K562 (cell line): ENCODE measurements around the gene RCOR1. TPM values are rescaled to one million over a fixed set of nuclear protein-coding genes. Genes with fewer than 3 reads are reported as not detected.

Experiments
- ATAC-seq: fragments of 200-7000 bp; cut with Tn5 transposase; 3 replicates; pipeline ENCODE4 v1.9.1; 2020; ENCODE audit warnings: moderate library complexity
- BruUV-seq: library from RNA; stranded (reverse); fragments of 400-500 nt; replicated peaks from 2 replicates; lab custom pipeline; 2021; lab: Mats Ljungman, UMichigan
- CTCF ChIA-PET: fragments of 300-600 bp; formaldehyde crosslinking; extraction: SDS; loops from one replicate; lab custom pipeline; 2021; ENCODE audit warnings: low intra/inter-chr PET ratio; lab: Yijun Ruan, JAX
- POLR2A ChIA-PET: fragments of 300-600, 350-650 bp; sonication (Branson Sonifier 250); formaldehyde crosslinking; extraction: SDS; loops from one replicate; lab custom pipeline; 2021; ENCODE audit warnings: antibody characterized with exemption, inconsistent platforms; lab: Yijun Ruan, JAX
- DNase-seq, 4 experiments: peaks; one replicate each; pipeline versions ENCODE4 v3.0.0 to v3.0.0-alpha.2; 2011 to 2018; ENCODE audit warnings: low spot score in 3 of 4, mixed read lengths in 3 of 4; ENCODE audit errors: extremely low read depth in 1 of 4
- FAIRE-seq: peaks from 2 replicates; lab custom pipeline; 2011; peaks lifted over from hg19 to GRCh38; lab: Jason Lieb, UNC
- H2AFZ ChIP-seq: 2 replicates; pipeline ENCODE4 v1.6.0; 2011; ENCODE audit warnings: low read depth, low read length, control low read depth, inconsistent platforms
- H3K27ac ChIP-seq: fragments of 200-600 bp; 3 replicates; pipeline ENCODE4 v1.8.0; 2011; ENCODE audit warnings: low read depth, mild to moderate bottlenecking, control low read depth, inconsistent platforms, low read length, moderate library complexity, mixed read lengths; ENCODE audit errors: extremely low read depth
- H3K27me3 ChIP-seq, 2 experiments: fragments of 300-600 bp in 1 of 2; 2 replicates in 1 of 2; 3 replicates in 1 of 2; pipeline versions ENCODE4 v1.6.0 to v1.8.0; 2011; ENCODE audit warnings: inconsistent platforms in 2 of 2, low read length in 2 of 2, mild to moderate bottlenecking in 1 of 2, mixed read lengths in 1 of 2, moderate library complexity in 1 of 2; ENCODE audit not compliant: control insufficient read depth in 2 of 2, insufficient read depth in 2 of 2
- H3K36me3 ChIP-seq: fragments of 300-600 bp; 3 replicates; pipeline ENCODE4 v1.8.0; 2011; ENCODE audit warnings: mild to moderate bottlenecking, low read length, inconsistent platforms; ENCODE audit not compliant: control insufficient read depth, insufficient read depth
- H3K4me1 ChIP-seq, 2 experiments: fragments of 200-600 bp in 1 of 2; replicated peaks in 1 of 2; 2 replicates in 1 of 2; 3 replicates in 1 of 2; pipeline versions ENCODE4 v1.5.1 to v1.8.0; 2011; ENCODE audit warnings: inconsistent platforms in 2 of 2, low read length in 2 of 2, mild to moderate bottlenecking in 1 of 2, mixed read lengths in 1 of 2, moderate library complexity in 1 of 2; ENCODE audit not compliant: control insufficient read depth in 2 of 2, insufficient read depth in 2 of 2
- H3K4me2 ChIP-seq: 2 replicates; pipeline ENCODE4 v1.6.1; 2011; ENCODE audit warnings: low read length, control low read depth, inconsistent platforms, mixed read lengths; ENCODE audit not compliant: insufficient read depth
- H3K4me3 ChIP-seq: fragments of 200-600 bp; sonication (generic), shearing (Covaris generic); 2 replicates; pipeline ENCODE4 v1.5.1; 2016; ENCODE audit warnings: control low read depth, inconsistent platforms
- H3K79me2 ChIP-seq: fragments of 200-600 bp; 3 replicates; pipeline ENCODE4 v1.8.0; 2011; ENCODE audit warnings: low read length, inconsistent platforms; ENCODE audit not compliant: control insufficient read depth, insufficient read depth
- H3K9ac ChIP-seq, 2 experiments: 2 replicates each; pipeline versions ENCODE4 v1.6.0 to v1.6.1; 2011; ENCODE audit warnings: low read depth in 2 of 2, low read length in 2 of 2, control low read depth in 1 of 2, inconsistent platforms in 1 of 2, mild to moderate bottlenecking in 1 of 2, mixed read lengths in 1 of 2; ENCODE audit not compliant: insufficient read depth in 1 of 2
- H3K9me1 ChIP-seq: one replicate; pipeline ENCODE4 v1.6.0; 2011; ENCODE audit warnings: inconsistent platforms, mild to moderate bottlenecking, low read length, moderate library complexity; ENCODE audit not compliant: control insufficient read depth, insufficient read depth
- H3K9me3 ChIP-seq: replicated peaks from 2 replicates; pipeline ENCODE4 v1.5.1; 2011; ENCODE audit warnings: low read depth, low read length, inconsistent platforms; ENCODE audit not compliant: control insufficient read depth, insufficient read depth
- H4K20me1 ChIP-seq: replicated peaks from 2 replicates; pipeline ENCODE4 v1.6.1; 2011; ENCODE audit warnings: low read length, inconsistent platforms, mixed read lengths; ENCODE audit not compliant: control insufficient read depth, insufficient read depth
- FIP1L1 ChIP-seq: fragments of 200-400 bp; formaldehyde crosslinking; IDR thresholded peaks from 2 replicates; pipeline ENCODE4 v1.6.1; 2018; ENCODE audit warnings: mild to moderate bottlenecking, low read depth, low read length; ENCODE audit not compliant: poor library complexity, severe bottlenecking
- GABPB1 ChIP-seq: sonication (generic); formaldehyde crosslinking; IDR thresholded peaks from 2 replicates; pipeline ENCODE4 v1.8.0; 2022; ENCODE audit warnings: mild to moderate bottlenecking, missing genetic modification reagents
- HNRNPL ChIP-seq: fragments of 200-400 bp; formaldehyde crosslinking; IDR thresholded peaks from 2 replicates; pipeline ENCODE4 v1.6.1; 2017; ENCODE audit warnings: low read depth, mild to moderate bottlenecking, low read length
- NKRF ChIP-seq: fragments of 450-650 bp; IDR thresholded peaks from 2 replicates; pipeline ENCODE4 v1.6.1; 2016; ENCODE audit warnings: borderline replicate concordance
- RBM22 ChIP-seq: fragments of 200-400 bp; formaldehyde crosslinking; IDR thresholded peaks from 2 replicates; pipeline ENCODE4 v1.6.1; 2018; ENCODE audit warnings: low read length, low read depth; ENCODE audit not compliant: poor library complexity, severe bottlenecking
- SIN3A ChIP-seq, 2 experiments: fragments of 150-350 bp in 1 of 2; IDR thresholded peaks; 2 replicates each; pipeline ENCODE4 v1.6.1; 2011 to 2016; ENCODE audit warnings: borderline replicate concordance in 2 of 2, low read depth in 2 of 2, low read length in 2 of 2, mild to moderate bottlenecking in 2 of 2, moderate library complexity in 2 of 2; ENCODE audit not compliant: control insufficient read depth in 1 of 2
- YY1 ChIP-seq, 3 experiments: IDR thresholded peaks; 2 replicates each; pipeline ENCODE4 v1.6.1; 2011; ENCODE audit warnings: low read length in 2 of 3, mild to moderate bottlenecking in 2 of 3, moderate library complexity in 2 of 3, borderline replicate concordance in 1 of 3, control low read depth in 1 of 3, low read depth in 1 of 3; ENCODE audit not compliant: insufficient read depth in 3 of 3, insufficient replicate concordance in 2 of 3, control insufficient read depth in 1 of 3, insufficient read length in 1 of 3; ENCODE audit errors: extremely low read depth in 1 of 3
- whole genome bisulfite sequencing: fragments of 100-300 bp; shearing (Covaris generic); methylation state at CpG from one replicate; pipeline ENCODE4 v1.1.6; 2016; ENCODE audit warnings: low coverage, mixed read lengths; ENCODE audit not compliant: insufficient coverage; ENCODE audit errors: missing lambda C conversion rate; 5-methylcytosine and 5-hydroxymethylcytosine counted together
- in situ Hi-C: fragments of 300-500 bp; cut with MboI; formaldehyde crosslinking; loops from 4 replicates; pipeline ENCODE4 v1.15.0; 2018; ENCODE audit warnings: inconsistent platforms, mixed read lengths
- intact Hi-C: fragments of 100-400 bp; cut with micrococcal nuclease; formaldehyde crosslinking; loops from 2 replicates; pipeline ENCODE4 v1.14.2; 2022
- polyA plus RNA-seq, 8 experiments: library from polyadenylated mRNA; depleted of rRNA in 4 of 8; stranded (reverse) in 5 of 8; unstranded in 3 of 8; fragments of >200 nt; fragmentation: Nextera tagmentation in 2 of 8; fragmentation: Illumina TruSeq in 1 of 8; extraction: Ambion mirVana in 2 of 8; extraction: Trizol in 1 of 8; gene quantifications; 2 replicates each; pipeline versions ENCODE4 v1.2.1 to v1.2.3, GENCODE V29; 2011 to 2014; ENCODE audit warnings: inconsistent platforms in 1 of 8, missing spikeins in 1 of 8
- total RNA-seq, 7 experiments: library from RNA; depleted of rRNA in 6 of 7; stranded (reverse); fragments of >200 nt in 6 of 7; fragmentation: Illumina TruSeq in 2 of 7; extraction: Trizol in 2 of 7; gene quantifications; 2 replicates each; pipeline versions ENCODE4 v1.2.1 to v1.2.3, GENCODE V29; 2011 to 2021; ENCODE audit warnings: low replicate concordance in 1 of 7
- TF ChIP-seq, protein P1 (sequence below): fragments of 250-450 bp; sonication (Bioruptor Pico); IDR thresholded peaks from 2 replicates; pipeline ENCODE4 v1.5.0; 2020; ENCODE audit warnings: mild to moderate bottlenecking
- TF ChIP-seq, protein P2 (sequence below): sonication (generic); formaldehyde crosslinking; IDR thresholded peaks from 2 replicates; pipeline ENCODE4 v1.8.0; 2022; ENCODE audit warnings: missing genetic modification reagents, mild to moderate bottlenecking, borderline replicate concordance
- TF ChIP-seq, protein P3 (sequence below), 2 experiments: fragments of 450-650 bp; conservative IDR thresholded peaks; 2 replicates each; pipeline ENCODE4 v1.6.1; 2017; ENCODE audit warnings: mild to moderate bottlenecking in 2 of 2, moderate library complexity in 2 of 2

The RCOR1 gene
- total and polyA plus RNA-seq, 9 of the 15 experiments (the other 6 are each of a cell fraction or from before 2014, with no cell fraction given) = 8.5 to 47.9 (median 20.9) TPM

- TF ChIP-seq, protein P1, sequence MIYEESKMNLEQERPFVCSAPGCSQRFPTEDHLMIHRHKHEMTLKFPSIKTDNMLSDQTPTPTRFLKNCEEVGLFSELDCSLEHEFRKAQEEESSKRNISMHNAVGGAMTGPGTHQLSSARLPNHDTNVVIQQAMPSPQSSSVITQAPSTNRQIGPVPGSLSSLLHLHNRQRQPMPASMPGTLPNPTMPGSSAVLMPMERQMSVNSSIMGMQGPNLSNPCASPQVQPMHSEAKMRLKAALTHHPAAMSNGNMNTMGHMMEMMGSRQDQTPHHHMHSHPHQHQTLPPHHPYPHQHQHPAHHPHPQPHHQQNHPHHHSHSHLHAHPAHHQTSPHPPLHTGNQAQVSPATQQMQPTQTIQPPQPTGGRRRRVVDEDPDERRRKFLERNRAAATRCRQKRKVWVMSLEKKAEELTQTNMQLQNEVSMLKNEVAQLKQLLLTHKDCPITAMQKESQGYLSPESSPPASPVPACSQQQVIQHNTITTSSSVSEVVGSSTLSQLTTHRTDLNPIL (CRISPR knock-in tag) = no peak
- peak in 1 of 3 experiments; percentile 1 for TF ChIP-seq YY1 (IDR thresholded peaks at IDR 0.05; ENCODE audit: borderline replicate concordance in 1 of 3, control insufficient read depth in 1 of 3, extremely low read depth in 1 of 3, insufficient read depth in 3 of 3, insufficient read length in 1 of 3, insufficient replicate concordance in 2 of 3, low read depth in 1 of 3, low read length in 2 of 3)
Measured at GRCh38 chr14:102592763-102593060, 263 bp downstream of the RCOR1 start (continued).

DNA sequence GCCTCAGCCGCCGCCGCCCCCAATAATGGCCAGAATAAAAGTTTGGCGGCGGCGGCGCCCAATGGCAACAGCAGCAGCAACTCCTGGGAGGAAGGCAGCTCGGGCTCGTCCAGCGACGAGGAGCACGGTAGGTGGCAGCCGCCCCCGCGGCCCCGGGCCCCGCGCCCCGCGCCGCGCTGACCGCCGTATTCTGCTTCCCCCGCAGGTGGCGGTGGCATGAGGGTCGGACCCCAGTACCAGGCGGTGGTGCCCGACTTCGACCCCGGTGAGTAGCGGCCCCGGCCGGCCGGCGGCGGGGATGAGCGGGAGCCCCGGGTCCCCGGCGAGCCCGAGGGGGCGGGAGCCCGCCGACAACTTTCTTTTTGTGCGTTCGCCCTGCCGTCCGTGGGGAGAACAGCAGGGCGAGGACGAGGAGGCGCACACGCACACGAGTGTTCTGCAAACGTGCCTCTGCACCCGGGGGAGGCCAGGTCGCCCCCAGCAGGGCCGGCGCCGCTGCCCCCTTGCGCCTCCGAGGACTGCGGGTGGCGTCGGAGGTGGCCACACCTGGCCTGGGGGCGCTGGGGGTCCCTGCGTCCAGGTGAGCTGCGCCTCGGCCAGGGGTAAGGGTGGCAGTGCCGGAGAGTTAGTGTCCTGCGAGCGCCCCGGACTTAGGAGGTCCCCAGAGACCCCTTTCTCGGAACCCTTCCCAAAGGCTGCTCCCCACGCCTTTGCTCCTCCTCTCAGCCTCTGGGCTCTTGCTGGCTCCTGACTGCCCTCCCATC, 794 bp downstream of the RCOR1 start:
- no peak overlapping the region for H2AFZ ChIP-seq
- peaks cover 13 to 33% of the 10 kb centered on the region in 2 experiments; a peak in 4 of 5 replicates for H3K4me1 ChIP-seq
- in situ Hi-C loops (no loop called here), intact Hi-C loops (loop anchor here (2.0 to 5.0 kb wide), 3 partner anchors 68 to 156 kb away; no protein-coding TSS in a partner anchor)
- POLR2A ChIA-PET = interaction anchor here (0.6 to 2.8 kb wide), 5 partner anchors 11 to 68 kb away, joined by 4 to 10 read pairs (median 5); no protein-coding TSS in a partner anchor
- no TSS peak for BruUV-seq
- WGBS = 0% methylated on average over 7 of the region's 75 CpGs
- ATAC-seq (peak; percentile 22), DNase-seq (peak; percentile 42 to 59 (median 54)), FAIRE-seq (no peak)
- H3K27me3 ChIP-seq = no peaks in the 10 kb centered on the region
- peak overlapping the region; percentile 93 for H3K4me3 ChIP-seq
- H3K9ac ChIP-seq = peak overlapping the region; percentile 78 to 96
- peak overlapping the region; percentile 84 for H3K27ac ChIP-seq
- peak overlapping the region; percentile 81 for H3K4me2 ChIP-seq
- no peaks in the 10 kb centered on the region for H3K9me1 ChIP-seq
- H4K20me1 ChIP-seq = no peaks in the 10 kb centered on the region
- peaks cover 74% of the 10 kb centered on the region for H3K79me2 ChIP-seq
- peaks cover 16% of the 10 kb centered on the region; the same call in 2 of the 3 replicates for H3K36me3 ChIP-seq
- CTCF ChIA-PET = interaction anchor here (0.6 to 0.7 kb wide), 2 partner anchors 76 to 256 kb away, joined by 3 to 4 read pairs; no protein-coding TSS in a partner anchor
- H3K9me3 ChIP-seq = no peaks in the 10 kb centered on the region
- TF ChIP-seq HNRNPL (peak; percentile 66; the same call in 1 of the 2 replicates), RBM22 (peak; percentile 54), GABPB1 (CRISPR knock-in tag) (0 out of 2 replicates have a peak, but pooled peaks have one; percentile 38), NKRF (peak; percentile 36; the same call in 1 of the 2 replicates), SIN3A (IDR thresholded peaks at IDR 0.05; ENCODE audit: borderline replicate concordance in 2 of 2, control insufficient read depth in 1 of 2, low read depth in 2 of 2, low read length in 2 of 2) (peak; percentile 4 to 32; a peak in 1 of 4 replicates), FIP1L1 (peak; percentile 45)
- TF ChIP-seq, protein P2, sequence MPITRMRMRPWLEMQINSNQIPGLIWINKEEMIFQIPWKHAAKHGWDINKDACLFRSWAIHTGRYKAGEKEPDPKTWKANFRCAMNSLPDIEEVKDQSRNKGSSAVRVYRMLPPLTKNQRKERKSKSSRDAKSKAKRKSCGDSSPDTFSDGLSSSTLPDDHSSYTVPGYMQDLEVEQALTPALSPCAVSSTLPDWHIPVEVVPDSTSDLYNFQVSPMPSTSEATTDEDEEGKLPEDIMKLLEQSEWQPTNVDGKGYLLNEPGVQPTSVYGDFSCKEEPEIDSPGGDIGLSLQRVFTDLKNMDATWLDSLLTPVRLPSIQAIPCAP (CRISPR knock-in tag) = 0 out of 2 replicates have a peak, but pooled peaks have one; percentile 58
- TF ChIP-seq, protein P3, sequence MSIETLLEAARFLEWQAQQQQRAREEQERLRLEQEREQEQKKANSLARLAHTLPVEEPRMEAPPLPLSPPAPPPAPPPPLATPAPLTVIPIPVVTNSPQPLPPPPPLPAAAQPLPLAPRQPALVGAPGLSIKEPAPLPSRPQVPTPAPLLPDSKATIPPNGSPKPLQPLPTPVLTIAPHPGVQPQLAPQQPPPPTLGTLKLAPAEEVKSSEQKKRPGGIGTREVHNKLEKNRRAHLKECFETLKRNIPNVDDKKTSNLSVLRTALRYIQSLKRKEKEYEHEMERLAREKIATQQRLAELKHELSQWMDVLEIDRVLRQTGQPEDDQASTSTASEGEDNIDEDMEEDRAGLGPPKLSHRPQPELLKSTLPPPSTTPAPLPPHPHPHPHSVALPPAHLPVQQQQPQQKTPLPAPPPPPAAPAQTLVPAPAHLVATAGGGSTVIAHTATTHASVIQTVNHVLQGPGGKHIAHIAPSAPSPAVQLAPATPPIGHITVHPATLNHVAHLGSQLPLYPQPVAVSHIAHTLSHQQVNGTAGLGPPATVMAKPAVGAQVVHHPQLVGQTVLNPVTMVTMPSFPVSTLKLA (conservative IDR thresholded peaks at IDR 0.05) = peak in 1 of 2 experiments; percentile 41; a peak in 1 of 4 replicates
